ENCODE data around the gene SCGB1D1. TPM values are rescaled to one million over a fixed set of nuclear protein-coding genes. Genes with fewer than 3 reads are reported as not detected.

SCGB1D1 gene
- total and polyA plus RNA-seq, 2 of the 8 experiments (the other 6 are each of a cell fraction or from before 2014, with no cell fraction given), result not detected

DNA sequence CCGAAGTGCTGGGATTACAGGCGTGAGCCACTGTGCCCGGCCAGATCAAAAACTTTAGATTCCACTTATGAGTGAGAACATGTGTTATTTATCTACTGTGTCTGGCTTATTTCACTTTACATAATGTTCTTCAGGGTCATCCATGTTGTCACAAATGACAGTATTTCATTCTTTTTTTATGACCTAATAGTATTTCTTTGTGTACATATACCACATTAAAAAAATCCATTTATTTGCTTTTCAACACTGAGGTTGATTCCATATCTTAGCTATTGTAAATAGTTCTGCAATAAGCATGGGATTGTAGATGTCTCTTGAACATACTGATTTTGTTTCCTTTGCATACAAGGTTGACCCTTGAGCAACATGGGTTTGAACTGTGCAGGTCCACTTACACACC lies 13.2 kb upstream of the SCGB1D1 start:
- Histone ChIP-seq H3K56ac (replicated peaks; ENCODE audit: insufficient read length, low read depth, low read length) (no peak overlapping the region), H2BK20ac (ENCODE audit: low read length) (no peak overlapping the region), H3K14ac (ENCODE audit: insufficient read length) (no peak overlapping the region), H4K8ac (ENCODE audit: extremely low read depth, insufficient read depth, low read length) (no peak overlapping the region), H2AFZ (ENCODE audit: low read length) (no peak overlapping the region), H3K4me1 (replicated peaks in 1 of 4; ENCODE audit: control insufficient read depth in 3 of 4, insufficient read depth in 4 of 4, low read length in 3 of 4) (no peaks in the 10 kb centered on the region), H3K4me3 (ENCODE audit: extremely low read depth in 1 of 4, insufficient read depth in 2 of 4, low read depth in 3 of 4, low read length in 4 of 4) (no peak overlapping the region), H3K27me3 (replicated peaks in 1 of 4; ENCODE audit: control insufficient read depth in 3 of 4, extremely low read depth in 1 of 4, insufficient read depth in 3 of 4, low read length in 3 of 4) (no peaks in the 10 kb centered on the region), H3K9ac (replicated peaks in 1 of 4; ENCODE audit: extremely low read depth in 1 of 4, low read depth in 3 of 4, low read length in 3 of 4) (peak overlapping the region in 1 of 4 experiments; percentile 34; a peak in 1 of 7 replicates), H3K23ac (ENCODE audit: insufficient read length) (no peak overlapping the region), H3K79me1 (ENCODE audit: low read depth, low read length) (no peaks in the 10 kb centered on the region), H3K9me3 (ENCODE audit: insufficient read depth in 2 of 2, low read depth in 1 of 2, low read length in 1 of 2) (no peaks in the 10 kb centered on the region), H3K4me2 (ENCODE audit: insufficient read depth in 1 of 2, low read depth in 2 of 2, low read length in 2 of 2) (no peak overlapping the region), H3K23me2 (ENCODE audit: low read depth, low read length) (no peaks in the 10 kb centered on the region), H4K91ac (replicated peaks; ENCODE audit: insufficient read length, low read length) (no peak overlapping the region), H2AK5ac (ENCODE audit: low read depth, low read length) (no peak overlapping the region), H4K5ac (ENCODE audit: insufficient read length, low read depth, low read length) (no peak overlapping the region), H3K79me2 (ENCODE audit: control insufficient read depth in 1 of 2, insufficient read depth in 2 of 2, low read length in 2 of 2) (no peaks in the 10 kb centered on the region), H3K27ac (ENCODE audit: low read depth, low read length) (no peak overlapping the region), H2BK12ac (ENCODE audit: low read depth, low read length) (no peak overlapping the region), H3K18ac (ENCODE audit: extremely low read depth, low read length) (no peak overlapping the region), H3K4ac (replicated peaks; ENCODE audit: insufficient read length, low read depth, low read length) (no peak overlapping the region), H3K36me3 (ENCODE audit: control insufficient read depth in 2 of 4, insufficient read depth in 4 of 4, low read length in 3 of 4) (no peaks in the 10 kb centered on the region), H2BK120ac (replicated peaks; ENCODE audit: low read depth, low read length) (no peak overlapping the region), H4K20me1 (replicated peaks in 1 of 2; ENCODE audit: control insufficient read depth in 1 of 2, insufficient read depth in 2 of 2, low read length in 2 of 2) (no peaks in the 10 kb centered on the region), H2BK5ac (ENCODE audit: low read depth, low read length) (no peak overlapping the region), H2BK15ac (ENCODE audit: low read length) (no peak overlapping the region)
- CTCF ChIA-PET (ENCODE audit: partially characterized antibody), result no interaction called here
- DNase-seq (ENCODE audit: low read depth in 1 of 2, low spot score in 2 of 2) (no peak), FAIRE-seq (no peak)
- TF ChIP-seq KDM4A (IDR thresholded peaks at IDR 0.05; ENCODE audit: low read depth, low read length, severe bottlenecking) (no peak), POU5F1 (IDR thresholded peaks at IDR 0.05; ENCODE audit: low read depth, low read length) (no peak), RXRA (IDR thresholded peaks at IDR 0.05; ENCODE audit: insufficient read depth, low read depth, low read length) (no peak), BACH1 (IDR thresholded peaks at IDR 0.05; ENCODE audit: low read length) (no peak), JUND (IDR thresholded peaks at IDR 0.05; ENCODE audit: low read length) (no peak), CREB1 (IDR thresholded peaks at IDR 0.05) (no peak), ZNF274 (IDR thresholded peaks at IDR 0.05; ENCODE audit: borderline replicate concordance, extremely low read depth, low read length) (no peak), ASH2L (IDR thresholded peaks at IDR 0.05; ENCODE audit: low read length) (no peak), HDAC2 (IDR thresholded peaks at IDR 0.05; ENCODE audit: borderline replicate concordance in 1 of 2, low read depth in 2 of 2, low read length in 2 of 2) (no peak), SP4 (IDR thresholded peaks at IDR 0.05; ENCODE audit: low read length) (no peak), CBX5 (IDR thresholded peaks at IDR 0.05; ENCODE audit: low read depth, low read length) (no peak), NRF1 (IDR thresholded peaks at IDR 0.05; ENCODE audit: low read depth, low read length) (no peak)
- WGBS, 2 experiments (ENCODE audit: extremely low coverage in 1 of 2, insufficient coverage in 1 of 2, insufficient read length in 1 of 2, insufficient replicate concordance in 2 of 2, low coverage in 1 of 2, low lambda C conversion rate in 2 of 2, missing lambda C conversion rate in 1 of 2), result 86% methylated on average over 3 of the region's 3 CpGs; no CpG with 5 or more reads in 1 of the 2 experiments
- POLR2A ChIA-PET (ENCODE audit: partially characterized antibody), result no interaction called here

Data from H1 (cell line).